ENCODE results near the gene GDAP1L1. TPM values are rescaled to one million over a fixed set of nuclear protein-coding genes. Genes with fewer than 3 reads are reported as not detected.

GDAP1L1 gene
- total and polyA plus RNA-seq, 2 of the 4 experiments (the other 2 are of a cell fraction), result not detected

DNA sequence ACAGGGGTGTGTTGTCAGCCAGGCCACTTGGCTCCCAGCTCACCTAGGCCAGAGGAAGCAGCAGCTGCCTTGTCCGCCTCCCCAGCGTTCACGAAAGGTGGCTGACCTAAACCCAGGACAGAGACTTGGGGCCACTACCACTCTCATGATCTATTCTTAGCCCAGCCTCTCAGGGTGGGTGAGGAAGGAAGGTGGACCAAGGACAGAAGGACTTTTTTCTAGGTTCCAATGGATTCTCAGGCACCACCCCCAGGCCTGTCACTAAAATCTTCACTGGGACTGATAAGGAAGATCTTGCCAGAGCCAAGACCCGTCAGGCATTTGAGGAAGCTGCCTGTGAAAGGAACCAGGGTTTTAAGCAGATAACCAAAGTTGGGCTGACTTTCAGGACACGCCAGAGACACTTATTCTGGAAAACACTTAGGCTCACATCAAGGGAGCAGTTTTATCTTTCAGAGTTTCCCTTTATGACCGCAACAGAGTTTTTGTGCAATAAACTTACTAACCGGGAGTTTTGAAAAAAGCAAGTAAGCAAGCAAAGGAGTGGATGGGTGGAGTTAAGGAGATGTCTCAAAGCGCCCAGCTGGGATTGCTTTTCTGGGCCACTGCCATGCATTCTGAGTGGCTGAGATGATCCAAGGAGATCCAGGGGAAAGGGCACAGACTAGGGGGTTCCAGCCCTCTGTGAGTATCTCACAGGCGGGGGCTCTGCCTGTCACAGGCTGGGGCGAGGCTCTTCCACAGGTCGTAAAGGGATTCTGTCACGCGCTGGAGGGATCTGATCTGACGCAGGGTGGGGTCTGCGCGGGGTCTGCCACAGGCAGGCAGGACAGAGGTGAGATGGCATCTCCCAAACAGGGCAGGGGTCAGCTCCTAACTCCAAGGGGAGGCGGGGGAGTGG lies 62.9 kb downstream of the GDAP1L1 start:
- no peak overlapping the region for H2BK120ac ChIP-seq (ENCODE audit: low read depth, low read length)
- H3K27ac ChIP-seq (ENCODE audit: insufficient read depth, low read length), result peak overlapping the region; percentile 64; the same call in 1 of the 2 replicates
- no peaks in the 10 kb centered on the region for H3K9me1 ChIP-seq (ENCODE audit: insufficient read depth, low read length)
- peak overlapping the region; percentile 68 for H2AK9ac ChIP-seq (replicated peaks; ENCODE audit: low read depth, low read length, poor library complexity)
- dilution Hi-C loops (cut with HindIII; ENCODE audit: low sequenced_read_pairs, unreplicated experiment), result no loop called here
- H4K91ac ChIP-seq (ENCODE audit: insufficient read depth, low read depth, low read length), result no peak overlapping the region
- 0% methylated on average over 3 of the region's 17 CpGs; no CpG with 5 or more reads in 1 of the 2 experiments for WGBS, 2 experiments (ENCODE audit: extremely low coverage in 2 of 2, insufficient read length in 1 of 2)
- no peak overlapping the region for H2BK20ac ChIP-seq (ENCODE audit: low read depth, low read length)
- H4K20me1 ChIP-seq (ENCODE audit: insufficient read depth, low read length), result no peaks in the 10 kb centered on the region
- H3K4me2 ChIP-seq (ENCODE audit: low read depth, low read length), result peak overlapping the region; percentile 86
- POLR2A ChIA-PET (ENCODE audit: unreplicated experiment), result interaction anchor here (1.6 kb wide), 1 partner anchor 10 kb away, joined by 4 read pairs; no protein-coding TSS in a partner anchor
- CTCF ChIA-PET, result interaction anchor here (0.5 to 6.4 kb wide), 8 partner anchors 23 to 395 kb away, joined by 3 to 52 read pairs (median 3); no protein-coding TSS in a partner anchor
- no peak overlapping the region for H2BK5ac ChIP-seq (ENCODE audit: low read depth, low read length, poor library complexity, severe bottlenecking)
- H3K36me3 ChIP-seq (ENCODE audit: control insufficient read depth, insufficient read depth, low read length), result 0 out of 2 replicates have a peak, but pooled peaks cover 1% of the 10 kb centered on the region
- in situ Hi-C loops (cut with MboI; ENCODE audit: low sequenced_read_pairs), result loop anchor here (5.0 kb wide), 2 partner anchors 93 to 193 kb away; no protein-coding TSS in a partner anchor
- BruUV-seq (replicated peaks), result no TSS peak
- H3K23ac ChIP-seq (ENCODE audit: low read depth, low read length), result 0 out of 2 replicates have a peak overlapping the region, but pooled peaks have one; percentile 36
- H3K79me1 ChIP-seq (ENCODE audit: low read depth in 1 of 2, low read length in 2 of 2), result peaks cover 9 to 24% of the 10 kb centered on the region in 2 experiments; a peak in 2 of 4 replicates
- H4K5ac ChIP-seq (ENCODE audit: low read depth, low read length), result no peak overlapping the region; the same call in 1 of the 2 replicates
- TF ChIP-seq CTCF (conservative IDR thresholded peaks at IDR 0.05; ENCODE audit: low read depth, low read length) (no peak), ELK1 (IDR thresholded peaks at IDR 0.05; ENCODE audit: borderline replicate concordance, low read depth, low read length) (no peak), MXI1 (IDR thresholded peaks at IDR 0.05; ENCODE audit: borderline replicate concordance, low read depth, low read length) (peak; percentile 78), RFX5 (IDR thresholded peaks at IDR 0.05; ENCODE audit: low read depth, low read length) (no peak), CHD1 (IDR thresholded peaks at IDR 0.05; ENCODE audit: low read depth, low read length) (no peak), CEBPB (IDR thresholded peaks at IDR 0.05; ENCODE audit: low read depth, low read length) (peak; percentile 42; the same call in 1 of the 2 replicates)
- ATAC-seq (ENCODE audit: low read depth), result peak; percentile 46
- peak; percentile 58 for DNase-seq
- intact Hi-C loops (cut with micrococcal nuclease), result loop anchor here (10.0 kb wide), 1 partner anchor 145 kb away; no protein-coding TSS in a partner anchor
- peak overlapping the region; percentile 79 for H3K4me3 ChIP-seq (ENCODE audit: insufficient read depth, low read depth, low read length)
- H3K4me1 ChIP-seq (ENCODE audit: control insufficient read depth, insufficient read depth, low read length), result peaks cover 4% of the 10 kb centered on the region
- H3K9me3 ChIP-seq (ENCODE audit: control insufficient read depth, insufficient read depth, low read length), result no peaks in the 10 kb centered on the region
- no peak overlapping the region for H3K18ac ChIP-seq (ENCODE audit: low read depth, low read length)
- H3K9ac ChIP-seq (ENCODE audit: low read depth, low read length), result peak overlapping the region; percentile 56
- H3K14ac ChIP-seq (replicated peaks; ENCODE audit: low read depth, low read length), result no peak overlapping the region
- H2AK5ac ChIP-seq (ENCODE audit: low read depth, low read length), result no peak overlapping the region
- H3K4ac ChIP-seq (ENCODE audit: low read depth, low read length), result peak overlapping the region; percentile 55; the same call in 1 of the 2 replicates
- H3K27me3 ChIP-seq (ENCODE audit: control insufficient read depth, insufficient read depth, low read length), result peaks cover 2% of the 10 kb centered on the region; the same call in 1 of the 2 replicates
- peak overlapping the region; percentile 99 for H2AFZ ChIP-seq (replicated peaks; ENCODE audit: low read length, poor library complexity)
- H3K56ac ChIP-seq (ENCODE audit: extremely low read depth, insufficient read depth, low read length), result no peak overlapping the region; the same call in 1 of the 2 replicates
- no peak overlapping the region; the same call in 2 of the 3 replicates for H2BK15ac ChIP-seq (ENCODE audit: low read depth, low read length)
- H4K8ac ChIP-seq (ENCODE audit: low read depth in 2 of 2, low read length in 2 of 2), result peak overlapping the region; percentile 56 to 85; a peak in 3 of 4 replicates
